ENCODE measurements around the gene SMARCAD1. TPM values are rescaled to one million over a fixed set of nuclear protein-coding genes. Genes with fewer than 3 reads are reported as not detected.

SMARCAD1 gene
- polyA plus RNA-seq, 1 of the 3 experiments (the other 2 are of a cell fraction) = 10.7 TPM

- Histone ChIP-seq H3K9me2 (no peaks in the 10 kb centered on the region), H3K4me2 (no peak overlapping the region), H3K9me3 (no peaks in the 10 kb centered on the region), H4K20me1 (ENCODE audit: insufficient read depth) (no peaks in the 10 kb centered on the region), H3K4me1 (ENCODE audit: control insufficient read depth in 1 of 2, insufficient read depth in 2 of 2, low read depth in 1 of 2, low read length in 1 of 2) (no peaks in the 10 kb centered on the region), H2AFZ (ENCODE audit: low read depth) (no peak overlapping the region), H3K36me3 (replicated peaks in 1 of 2; ENCODE audit: control insufficient read depth in 1 of 2, insufficient read depth in 2 of 2, low read length in 1 of 2) (peaks cover 75 to 81% of the 10 kb centered on the region in 2 experiments), H3F3A (replicated peaks; ENCODE audit: insufficient read depth) (peaks cover 8% of the 10 kb centered on the region), H3K4me3 (ENCODE audit: low read depth in 2 of 2, low read length in 1 of 2) (no peak overlapping the region), H3K79me2 (ENCODE audit: insufficient read depth) (no peaks in the 10 kb centered on the region), H3K27ac (ENCODE audit: low read depth in 2 of 2, low read length in 1 of 2) (no peak overlapping the region), H3K27me3 (ENCODE audit: insufficient read depth) (no peaks in the 10 kb centered on the region), H3K9ac (no peak overlapping the region)
- ChIA-PET CTCF (no interaction called here), POLR2A (no interaction called here)
- DNase-seq = no peak
- TF ChIP-seq, protein P1, sequence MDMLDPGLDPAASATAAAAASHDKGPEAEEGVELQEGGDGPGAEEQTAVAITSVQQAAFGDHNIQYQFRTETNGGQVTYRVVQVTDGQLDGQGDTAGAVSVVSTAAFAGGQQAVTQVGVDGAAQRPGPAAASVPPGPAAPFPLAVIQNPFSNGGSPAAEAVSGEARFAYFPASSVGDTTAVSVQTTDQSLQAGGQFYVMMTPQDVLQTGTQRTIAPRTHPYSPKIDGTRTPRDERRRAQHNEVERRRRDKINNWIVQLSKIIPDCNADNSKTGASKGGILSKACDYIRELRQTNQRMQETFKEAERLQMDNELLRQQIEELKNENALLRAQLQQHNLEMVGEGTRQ (IDR thresholded peaks at IDR 0.05; ENCODE audit: borderline replicate concordance, low read depth, low read length) = no peak
- no peak for TF ChIP-seq RXRA (IDR thresholded peaks at IDR 0.05; ENCODE audit: borderline replicate concordance, low read depth)
- no peak for TF ChIP-seq PBX3 (IDR thresholded peaks at IDR 0.05)
- no peak for TF ChIP-seq EZH2phosphoT487 (IDR thresholded peaks at IDR 0.05; ENCODE audit: borderline replicate concordance, low read depth)
- TF ChIP-seq FOXJ3 (CRISPR knock-in tag; IDR thresholded peaks at IDR 0.05) = no peak
- no peak for TF ChIP-seq POLR2AphosphoS5 (IDR thresholded peaks at IDR 0.05; ENCODE audit: low read depth, low read length)
- no peak for TF ChIP-seq GATA2 (CRISPR knock-in tag; IDR thresholded peaks at IDR 0.05)
- no peak for TF ChIP-seq USF1 (IDR thresholded peaks at IDR 0.05; ENCODE audit: borderline replicate concordance, low read depth)
- TF ChIP-seq, protein P2, sequence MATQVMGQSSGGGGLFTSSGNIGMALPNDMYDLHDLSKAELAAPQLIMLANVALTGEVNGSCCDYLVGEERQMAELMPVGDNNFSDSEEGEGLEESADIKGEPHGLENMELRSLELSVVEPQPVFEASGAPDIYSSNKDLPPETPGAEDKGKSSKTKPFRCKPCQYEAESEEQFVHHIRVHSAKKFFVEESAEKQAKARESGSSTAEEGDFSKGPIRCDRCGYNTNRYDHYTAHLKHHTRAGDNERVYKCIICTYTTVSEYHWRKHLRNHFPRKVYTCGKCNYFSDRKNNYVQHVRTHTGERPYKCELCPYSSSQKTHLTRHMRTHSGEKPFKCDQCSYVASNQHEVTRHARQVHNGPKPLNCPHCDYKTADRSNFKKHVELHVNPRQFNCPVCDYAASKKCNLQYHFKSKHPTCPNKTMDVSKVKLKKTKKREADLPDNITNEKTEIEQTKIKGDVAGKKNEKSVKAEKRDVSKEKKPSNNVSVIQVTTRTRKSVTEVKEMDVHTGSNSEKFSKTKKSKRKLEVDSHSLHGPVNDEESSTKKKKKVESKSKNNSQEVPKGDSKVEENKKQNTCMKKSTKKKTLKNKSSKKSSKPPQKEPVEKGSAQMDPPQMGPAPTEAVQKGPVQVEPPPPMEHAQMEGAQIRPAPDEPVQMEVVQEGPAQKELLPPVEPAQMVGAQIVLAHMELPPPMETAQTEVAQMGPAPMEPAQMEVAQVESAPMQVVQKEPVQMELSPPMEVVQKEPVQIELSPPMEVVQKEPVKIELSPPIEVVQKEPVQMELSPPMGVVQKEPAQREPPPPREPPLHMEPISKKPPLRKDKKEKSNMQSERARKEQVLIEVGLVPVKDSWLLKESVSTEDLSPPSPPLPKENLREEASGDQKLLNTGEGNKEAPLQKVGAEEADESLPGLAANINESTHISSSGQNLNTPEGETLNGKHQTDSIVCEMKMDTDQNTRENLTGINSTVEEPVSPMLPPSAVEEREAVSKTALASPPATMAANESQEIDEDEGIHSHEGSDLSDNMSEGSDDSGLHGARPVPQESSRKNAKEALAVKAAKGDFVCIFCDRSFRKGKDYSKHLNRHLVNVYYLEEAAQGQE (IDR thresholded peaks at IDR 0.05; ENCODE audit: low read depth, low read length) = no peak
- TF ChIP-seq SIN3A (IDR thresholded peaks at IDR 0.05; ENCODE audit: borderline replicate concordance, low read depth, low read length) = no peak
- TF ChIP-seq YY1 (IDR thresholded peaks at IDR 0.05; ENCODE audit: low read depth) = no peak
- no peak for TF ChIP-seq CHD2 (IDR thresholded peaks at IDR 0.05; ENCODE audit: low read length, partially characterized antibody)
- TF ChIP-seq, protein P3, sequence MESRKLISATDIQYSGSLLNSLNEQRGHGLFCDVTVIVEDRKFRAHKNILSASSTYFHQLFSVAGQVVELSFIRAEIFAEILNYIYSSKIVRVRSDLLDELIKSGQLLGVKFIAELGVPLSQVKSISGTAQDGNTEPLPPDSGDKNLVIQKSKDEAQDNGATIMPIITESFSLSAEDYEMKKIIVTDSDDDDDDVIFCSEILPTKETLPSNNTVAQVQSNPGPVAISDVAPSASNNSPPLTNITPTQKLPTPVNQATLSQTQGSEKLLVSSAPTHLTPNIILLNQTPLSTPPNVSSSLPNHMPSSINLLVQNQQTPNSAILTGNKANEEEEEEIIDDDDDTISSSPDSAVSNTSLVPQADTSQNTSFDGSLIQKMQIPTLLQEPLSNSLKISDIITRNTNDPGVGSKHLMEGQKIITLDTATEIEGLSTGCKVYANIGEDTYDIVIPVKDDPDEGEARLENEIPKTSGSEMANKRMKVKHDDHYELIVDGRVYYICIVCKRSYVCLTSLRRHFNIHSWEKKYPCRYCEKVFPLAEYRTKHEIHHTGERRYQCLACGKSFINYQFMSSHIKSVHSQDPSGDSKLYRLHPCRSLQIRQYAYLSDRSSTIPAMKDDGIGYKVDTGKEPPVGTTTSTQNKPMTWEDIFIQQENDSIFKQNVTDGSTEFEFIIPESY (IDR thresholded peaks at IDR 0.05; ENCODE audit: borderline replicate concordance, low read depth) = no peak
- TF ChIP-seq JUND (IDR thresholded peaks at IDR 0.05) = no peak
- WGBS (ENCODE audit: low lambda C conversion rate) = 93% methylated on average over 1 of the region's 1 CpG
Measured at GRCh38 chr4:94284889-94285288, 77.2 kb downstream of the SMARCAD1 start.
